ENCODE measurements around the gene LHFPL6. TPM values are rescaled to one million over a fixed set of nuclear protein-coding genes. Genes with fewer than 3 reads are reported as not detected.

The LHFPL6 gene
- total RNA-seq, 2 experiments from 2014 or later = 0.60 to 0.74 TPM

DNA sequence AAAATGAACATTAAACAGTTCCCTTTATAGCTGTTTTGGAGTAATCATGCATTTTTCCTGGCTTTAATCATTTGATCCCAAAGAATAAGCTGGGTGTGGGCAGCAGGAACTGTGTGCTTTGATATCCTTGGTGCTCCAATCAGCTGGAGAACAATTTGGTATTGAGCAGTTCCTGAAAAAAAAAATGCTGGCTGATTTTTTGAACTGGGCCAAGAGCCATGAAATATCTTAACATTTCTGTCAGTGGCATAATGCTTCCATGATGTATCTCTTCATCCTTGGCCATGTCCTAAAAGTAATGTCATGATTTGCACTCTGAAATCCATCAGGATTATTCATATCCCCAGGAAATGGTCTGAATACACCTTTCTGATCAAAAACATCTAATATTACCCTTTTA lies 134.7 kb downstream of the LHFPL6 start:
- CTCF ChIA-PET = no interaction called here
- DNase-seq = no peak

DNA sequence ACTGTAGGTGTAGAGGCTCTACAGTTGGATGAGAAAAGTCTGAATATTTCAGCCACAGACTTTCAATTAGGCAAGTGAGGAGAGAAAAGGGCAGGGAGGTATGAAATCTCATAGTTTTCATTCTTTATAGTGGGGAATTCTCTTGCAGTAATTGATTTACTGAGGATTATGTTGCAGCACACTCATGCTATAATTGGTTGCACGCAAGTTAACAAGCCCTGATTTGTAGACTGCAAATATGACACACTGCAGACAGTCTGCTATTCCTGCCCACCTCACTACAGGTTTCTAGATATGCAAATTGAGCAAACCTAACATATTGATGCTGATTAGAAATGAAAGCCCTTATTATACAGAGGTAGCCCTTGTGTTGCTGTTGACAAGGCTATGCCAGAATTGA lies 139.4 kb downstream of the LHFPL6 start:
- POLR2A ChIA-PET = no interaction called here
- Mint-ChIP-seq H3K9me3 (no peaks in the 10 kb centered on the region), H3K36me3 (ENCODE audit: low read depth) (no peaks in the 10 kb centered on the region), H3K4me3 (no peak overlapping the region), H3K27ac (no peak overlapping the region), H3K27me3 (peaks cover 10% of the 10 kb centered on the region), H3K4me1 (ENCODE audit: low read depth) (no peaks in the 10 kb centered on the region)
- CTCF ChIA-PET = no interaction called here
- intact Hi-C loops (cut with micrococcal nuclease) = no loop called here
- ATAC-seq (no peak), DNase-seq (no peak)
- TF ChIP-seq, protein P1, sequence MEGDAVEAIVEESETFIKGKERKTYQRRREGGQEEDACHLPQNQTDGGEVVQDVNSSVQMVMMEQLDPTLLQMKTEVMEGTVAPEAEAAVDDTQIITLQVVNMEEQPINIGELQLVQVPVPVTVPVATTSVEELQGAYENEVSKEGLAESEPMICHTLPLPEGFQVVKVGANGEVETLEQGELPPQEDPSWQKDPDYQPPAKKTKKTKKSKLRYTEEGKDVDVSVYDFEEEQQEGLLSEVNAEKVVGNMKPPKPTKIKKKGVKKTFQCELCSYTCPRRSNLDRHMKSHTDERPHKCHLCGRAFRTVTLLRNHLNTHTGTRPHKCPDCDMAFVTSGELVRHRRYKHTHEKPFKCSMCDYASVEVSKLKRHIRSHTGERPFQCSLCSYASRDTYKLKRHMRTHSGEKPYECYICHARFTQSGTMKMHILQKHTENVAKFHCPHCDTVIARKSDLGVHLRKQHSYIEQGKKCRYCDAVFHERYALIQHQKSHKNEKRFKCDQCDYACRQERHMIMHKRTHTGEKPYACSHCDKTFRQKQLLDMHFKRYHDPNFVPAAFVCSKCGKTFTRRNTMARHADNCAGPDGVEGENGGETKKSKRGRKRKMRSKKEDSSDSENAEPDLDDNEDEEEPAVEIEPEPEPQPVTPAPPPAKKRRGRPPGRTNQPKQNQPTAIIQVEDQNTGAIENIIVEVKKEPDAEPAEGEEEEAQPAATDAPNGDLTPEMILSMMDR (IDR thresholded peaks at IDR 0.05) = no peak

More for the DNA sequence above, 134.7 kb downstream of the LHFPL6 start:
- Mint-ChIP-seq H3K27me3 (peaks cover 11% of the 10 kb centered on the region), H3K36me3 (ENCODE audit: low read depth) (no peaks in the 10 kb centered on the region), H3K4me1 (ENCODE audit: low read depth) (no peaks in the 10 kb centered on the region), H3K9me3 (no peaks in the 10 kb centered on the region), H3K27ac (no peak overlapping the region), H3K4me3 (no peak overlapping the region)
- TF ChIP-seq, protein P1 (IDR thresholded peaks at IDR 0.05) = no peak
- POLR2A ChIA-PET = interaction anchor here (1.2 kb wide), 1 partner anchor 10 kb away, joined by 4 read pairs; no protein-coding TSS in a partner anchor
- intact Hi-C loops (cut with micrococcal nuclease) = no loop called here
- no peak for ATAC-seq

DNA sequence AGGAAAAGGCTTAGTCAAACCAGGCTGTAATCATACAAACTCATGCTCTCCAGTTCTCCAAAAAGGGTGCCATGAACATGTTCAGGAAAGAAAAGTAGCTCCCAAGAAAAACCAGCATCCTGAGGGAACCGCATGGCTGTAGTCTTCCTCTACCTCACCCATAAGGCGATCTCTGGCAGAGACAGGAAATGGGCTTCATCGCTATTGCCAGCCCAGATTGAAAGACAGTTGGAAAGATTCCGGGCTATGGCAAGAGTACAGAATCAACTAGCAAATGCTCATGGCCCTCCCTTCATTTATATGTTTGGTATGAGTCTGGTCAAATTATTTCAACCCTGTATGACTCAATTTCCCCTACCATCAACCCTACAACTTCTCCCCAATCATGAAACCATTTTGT lies 140.1 kb downstream of the LHFPL6 start:
- peaks cover 10% of the 10 kb centered on the region for H3K27me3 Mint-ChIP-seq
- CTCF ChIA-PET = no interaction called here

DNA sequence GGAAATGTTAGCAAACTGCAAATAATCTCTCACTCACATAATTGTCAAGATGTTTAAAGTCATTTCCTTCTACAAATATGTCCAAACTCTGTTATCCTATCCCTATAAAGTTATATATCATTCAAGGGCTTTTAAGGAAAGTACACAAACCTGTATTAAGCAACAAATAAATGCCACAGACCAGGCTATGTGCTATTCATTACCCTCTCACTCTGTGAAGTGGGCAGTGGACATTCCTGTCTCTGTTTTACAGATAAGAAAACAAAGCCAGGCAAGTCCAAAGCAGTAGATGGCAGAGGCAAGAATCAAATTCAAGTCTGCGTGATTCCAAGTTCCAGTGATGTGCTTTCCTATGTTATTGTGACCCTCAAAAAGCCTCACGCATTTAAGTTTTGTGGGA lies 140.6 kb downstream of the LHFPL6 start:
- POLR2A ChIA-PET = no interaction called here
- no peak for DNase-seq
- peaks cover 10% of the 10 kb centered on the region for H3K27me3 Mint-ChIP-seq
- no peak overlapping the region for H3K27ac Mint-ChIP-seq
- intact Hi-C loops (cut with micrococcal nuclease) = no loop called here
- CTCF ChIA-PET = no interaction called here
- no peak overlapping the region for H3K4me3 Mint-ChIP-seq
- H3K4me1 Mint-ChIP-seq (ENCODE audit: low read depth) = no peaks in the 10 kb centered on the region
- TF ChIP-seq, protein P1 (IDR thresholded peaks at IDR 0.05) = no peak
- no peak for ATAC-seq
- H3K36me3 Mint-ChIP-seq (ENCODE audit: low read depth) = no peaks in the 10 kb centered on the region
- H3K9me3 Mint-ChIP-seq = no peaks in the 10 kb centered on the region

More for the DNA sequence above, 140.1 kb downstream of the LHFPL6 start:
- no peaks in the 10 kb centered on the region for H3K9me3 Mint-ChIP-seq
- no peaks in the 10 kb centered on the region for H3K36me3 Mint-ChIP-seq (ENCODE audit: low read depth)
- no peak for DNase-seq
- no peak for ATAC-seq
- no peak overlapping the region for H3K4me3 Mint-ChIP-seq
- TF ChIP-seq, protein P1 (IDR thresholded peaks at IDR 0.05) = no peak
- intact Hi-C loops (cut with micrococcal nuclease) = no loop called here
- H3K27ac Mint-ChIP-seq = no peak overlapping the region
- no peaks in the 10 kb centered on the region for H3K4me1 Mint-ChIP-seq (ENCODE audit: low read depth)
- POLR2A ChIA-PET = no interaction called here

DNA sequence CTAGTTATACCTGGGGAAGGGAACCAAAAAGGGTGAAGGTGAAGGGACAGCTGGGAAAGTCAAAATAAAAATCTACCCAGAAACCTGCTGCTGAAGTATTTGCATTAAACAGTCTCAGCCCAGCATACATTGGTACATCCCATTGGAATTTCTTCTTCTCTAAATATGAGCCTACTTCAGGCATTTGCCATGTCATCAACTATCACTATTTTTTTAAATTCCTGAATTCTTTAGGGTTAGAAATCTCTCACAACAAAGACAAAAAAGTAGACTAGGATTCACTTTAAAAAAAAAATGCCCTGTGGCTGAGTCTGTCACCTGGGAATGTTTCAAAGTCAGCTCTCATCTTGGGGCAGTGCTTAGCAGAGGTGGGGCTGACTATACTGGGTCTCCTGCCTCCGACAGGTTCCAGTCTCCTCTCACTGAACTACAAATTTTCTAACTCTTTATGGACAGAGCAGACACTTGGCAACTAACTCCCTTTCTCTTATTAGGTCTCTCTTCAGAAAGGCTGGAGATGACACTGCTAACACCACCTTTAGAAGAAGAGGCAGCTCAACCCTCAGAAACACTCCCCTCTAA lies 141.2 kb downstream of the LHFPL6 start:
- Mint-ChIP-seq H3K27me3 (peaks cover 8% of the 10 kb centered on the region), H3K36me3 (ENCODE audit: low read depth) (no peaks in the 10 kb centered on the region), H3K4me3 (no peak overlapping the region), H3K27ac (no peak overlapping the region), H3K9me3 (peaks cover 2% of the 10 kb centered on the region), H3K4me1 (ENCODE audit: low read depth) (no peaks in the 10 kb centered on the region)
- ATAC-seq (no peak), DNase-seq (no peak)
- ChIA-PET CTCF (no interaction called here), POLR2A (no interaction called here)
- intact Hi-C loops (cut with micrococcal nuclease) = no loop called here
- TF ChIP-seq, protein P1 (IDR thresholded peaks at IDR 0.05) = no peak

All from activated CD8-positive, alpha-beta T cell treated with anti-CD3 and anti-CD28 coated beads for 36 hours (primary cell).